Natural killer cell (primary cell): ENCODE data around the gene EGLN2. TPM values are rescaled to one million over a fixed set of nuclear protein-coding genes. Genes with fewer than 3 reads are reported as not detected.
A peak's percentile ranks its signal among the peaks of the same experiment; 100 is the strongest.

Source experiments
- ATAC-seq, 3 donors: fragments of 150-1000 bp in 2 of 3; fragments of 200-7000 bp in 1 of 3; cut with Tn5 transposase; 1 replicate in 1 of 3; 2 replicates in 2 of 3; pipeline ENCODE4 v1.10.0; 2021; ENCODE audit warnings: mild to moderate bottlenecking in 2 of 3, moderate library complexity in 2 of 3
- DNase-seq, 2 donors: peaks; one replicate each; pipeline versions ENCODE4 v3.0.0 to v3.0.0-alpha.2; 2013 to 2021; ENCODE audit warnings: mixed read lengths in 1 of 2
- H3K27ac ChIP-seq: one replicate; pipeline ENCODE4 v1.5.1; 2013; ENCODE audit warnings: mild to moderate bottlenecking, low read length
- H3K27me3 ChIP-seq: one replicate; pipeline ENCODE4 v1.6.1; 2013; ENCODE audit warnings: low read length; ENCODE audit not compliant: control insufficient read depth, insufficient read depth
- H3K36me3 ChIP-seq: one replicate; pipeline ENCODE4 v1.6.1; 2013; ENCODE audit warnings: low read length; ENCODE audit not compliant: control insufficient read depth, insufficient read depth
- H3K4me1 ChIP-seq: one replicate; pipeline ENCODE4 v1.6.1; 2013; ENCODE audit warnings: low read length; ENCODE audit not compliant: control insufficient read depth, insufficient read depth
- H3K4me3 ChIP-seq: one replicate; pipeline ENCODE4 v1.5.1; 2013; ENCODE audit warnings: low read length
- H3K9me3 ChIP-seq: one replicate; pipeline ENCODE4 v1.6.1; 2013; ENCODE audit warnings: low read length; ENCODE audit not compliant: control insufficient read depth, insufficient read depth
- H3K27ac Mint-ChIP-seq, 2 donors: one replicate each; pipeline ENCODE4 v1.8.0; 2022; ENCODE audit warnings: mild to moderate bottlenecking in 2 of 2, mixed read lengths in 2 of 2, moderate library complexity in 1 of 2
- H3K27me3 Mint-ChIP-seq, 2 donors: one replicate each; pipeline ENCODE4 v1.8.0; 2022; ENCODE audit warnings: low read depth in 2 of 2, mixed read lengths in 2 of 2
- H3K36me3 Mint-ChIP-seq: one replicate; pipeline ENCODE4 v1.8.0; 2022; ENCODE audit warnings: mixed read lengths
- H3K4me1 Mint-ChIP-seq, 2 donors: one replicate each; pipeline ENCODE4 v1.8.0; 2022; ENCODE audit warnings: mixed read lengths in 2 of 2
- H3K4me3 Mint-ChIP-seq: one replicate; pipeline ENCODE4 v1.8.0; 2022; ENCODE audit warnings: mild to moderate bottlenecking, moderate library complexity, mixed read lengths
- H3K9me3 Mint-ChIP-seq, 2 donors: one replicate each; pipeline ENCODE4 v1.8.0; 2022; ENCODE audit warnings: mixed read lengths in 2 of 2
- WGBS: methylation state at CpG from one replicate; pipeline ENCODE4 v1.1.7; 2013; ENCODE audit warnings: missing lambda C conversion rate; ENCODE audit not compliant: insufficient coverage; 5-methylcytosine and 5-hydroxymethylcytosine counted together
- intact Hi-C: fragments of 100-400 bp; cut with micrococcal nuclease; formaldehyde crosslinking; loops from one replicate; pipeline ENCODE4 v1.14.2; 2022
- total RNA-seq, 4 donors: library from RNA; stranded (reverse); fragments of 120-200 nt in 1 of 4; gene quantifications; one replicate each; pipeline versions ENCODE4 v1.2.3 to v1.2.4, GENCODE V29; 2013 to 2022
- TF ChIP-seq, protein P1 (sequence below): fragments of 200-600 bp; IDR thresholded peaks from one replicate; pipeline ENCODE4 v1.8.0; 2022; ENCODE audit warnings: antibody characterized with exemption

The EGLN2 gene
- total RNA-seq, 3 donors from 2014 or later (not counting 1 experiment from before 2014, with no cell fraction given): 104 to 156 (median 151) TPM

DNA sequence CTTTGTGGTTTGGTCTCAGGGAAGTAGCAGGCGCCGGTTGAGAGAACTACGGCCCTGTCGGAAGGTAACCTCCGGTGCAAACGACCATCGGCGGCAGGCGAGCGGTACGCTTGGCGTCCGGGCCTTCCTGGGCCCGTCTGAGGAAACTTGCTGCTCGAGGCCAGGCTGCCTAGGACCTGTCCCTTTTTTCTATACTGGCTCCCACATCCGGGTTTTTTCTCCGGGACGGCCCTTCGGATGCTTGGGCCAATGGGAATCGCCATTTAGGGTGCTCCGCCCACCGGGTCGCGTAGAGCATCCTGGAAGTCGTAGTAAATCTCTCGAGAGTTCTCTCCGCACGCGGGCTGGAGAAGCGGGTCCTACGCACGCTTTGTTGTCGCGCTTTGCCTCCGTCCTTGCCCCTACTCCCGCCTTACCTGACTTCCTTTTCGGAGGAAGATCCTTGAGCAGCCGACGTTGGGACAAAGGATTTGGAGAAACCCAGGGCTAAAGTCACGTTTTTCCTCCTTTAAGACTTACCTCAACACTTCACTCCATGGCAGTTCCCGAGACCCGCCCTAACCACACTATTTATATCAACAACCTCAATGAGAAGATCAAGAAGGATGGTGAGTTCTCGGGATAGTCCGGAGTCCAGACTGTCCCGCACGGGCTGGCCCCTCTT, 48.0 kb upstream of the EGLN2 start, which contains the start of gene SNRPA:
SNRPA (plus strand) TSS at position 330 of the 664 bp plus-strand sequence; CDS start at position 536, 206 bp downstream.
- H3K4me1 ChIP-seq: peaks cover 59% of the 10 kb centered on the region
- Mint-ChIP-seq H3K27ac (peak within 1 kb of the TSS; percentile 92 to 95), H3K4me3 (peak within 1 kb of the TSS; percentile 99), H3K4me1 (peaks cover 49 to 60% of the 10 kb centered on the region in 2 donors), H3K9me3 (no peaks in the 10 kb centered on the region), H3K27me3 (no peaks in the 10 kb centered on the region), H3K36me3 (no peaks in the 10 kb centered on the region)
- H3K36me3 ChIP-seq: peaks cover 2% of the 10 kb centered on the region
- H3K9me3 ChIP-seq: no peaks in the 10 kb centered on the region
- H3K27ac ChIP-seq: peak within 1 kb of the TSS; percentile 92
- peak; percentile 97 to 98 for DNase-seq
- TF ChIP-seq, protein P1, sequence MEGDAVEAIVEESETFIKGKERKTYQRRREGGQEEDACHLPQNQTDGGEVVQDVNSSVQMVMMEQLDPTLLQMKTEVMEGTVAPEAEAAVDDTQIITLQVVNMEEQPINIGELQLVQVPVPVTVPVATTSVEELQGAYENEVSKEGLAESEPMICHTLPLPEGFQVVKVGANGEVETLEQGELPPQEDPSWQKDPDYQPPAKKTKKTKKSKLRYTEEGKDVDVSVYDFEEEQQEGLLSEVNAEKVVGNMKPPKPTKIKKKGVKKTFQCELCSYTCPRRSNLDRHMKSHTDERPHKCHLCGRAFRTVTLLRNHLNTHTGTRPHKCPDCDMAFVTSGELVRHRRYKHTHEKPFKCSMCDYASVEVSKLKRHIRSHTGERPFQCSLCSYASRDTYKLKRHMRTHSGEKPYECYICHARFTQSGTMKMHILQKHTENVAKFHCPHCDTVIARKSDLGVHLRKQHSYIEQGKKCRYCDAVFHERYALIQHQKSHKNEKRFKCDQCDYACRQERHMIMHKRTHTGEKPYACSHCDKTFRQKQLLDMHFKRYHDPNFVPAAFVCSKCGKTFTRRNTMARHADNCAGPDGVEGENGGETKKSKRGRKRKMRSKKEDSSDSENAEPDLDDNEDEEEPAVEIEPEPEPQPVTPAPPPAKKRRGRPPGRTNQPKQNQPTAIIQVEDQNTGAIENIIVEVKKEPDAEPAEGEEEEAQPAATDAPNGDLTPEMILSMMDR: no peak
- peak; percentile 66 to 84 (median 70) for ATAC-seq
- H3K27me3 ChIP-seq: no peaks in the 10 kb centered on the region
- peak within 1 kb of the TSS; percentile 73 for H3K4me3 ChIP-seq
- intact Hi-C loops: loop anchor here (1.0 to 2.0 kb wide), 5 partner anchors 27 to 88 kb away; partner anchors contain the start of genes NUMBL and RAB4B
- WGBS: 0% methylated on average over 46 of the region's 46 CpGs

- Mint-ChIP-seq H3K27me3 (no peaks in the 10 kb centered on the region), H3K36me3 (no peaks in the 10 kb centered on the region), H3K4me3 (peak overlapping the region; percentile 99), H3K4me1 (peaks cover 58 to 66% of the 10 kb centered on the region in 2 donors), H3K27ac (peak overlapping the region; percentile 92 to 95), H3K9me3 (no peaks in the 10 kb centered on the region)
- 75% methylated on average over 11 of the region's 12 CpGs for WGBS
- Histone ChIP-seq H3K9me3 (no peaks in the 10 kb centered on the region), H3K36me3 (peaks cover 6% of the 10 kb centered on the region), H3K4me3 (peak overlapping the region; percentile 73), H3K27me3 (no peaks in the 10 kb centered on the region), H3K4me1 (peaks cover 73% of the 10 kb centered on the region), H3K27ac (peak overlapping the region; percentile 88)
- DNase-seq (peak in 1 of 2 donors; percentile 38), ATAC-seq (no peak)
- intact Hi-C loops: no loop called here
- TF ChIP-seq, protein P1: no peak
These were observed 46.7 kb upstream of the EGLN2 start for GRCh38 chr19:40752257-40752781.

- 60% methylated on average over 9 of the region's 9 CpGs for WGBS
- TF ChIP-seq, protein P1: no peak
- peak in 1 of 2 donors; percentile 54 for DNase-seq
- no peaks in the 10 kb centered on the region for H3K9me3 Mint-ChIP-seq
- Histone ChIP-seq H3K4me1 (peaks cover 66% of the 10 kb centered on the region), H3K4me3 (no peak overlapping the region), H3K27me3 (no peaks in the 10 kb centered on the region), H3K27ac (peak overlapping the region; percentile 17), H3K9me3 (no peaks in the 10 kb centered on the region), H3K36me3 (peaks cover 22% of the 10 kb centered on the region)
- H3K36me3 Mint-ChIP-seq: peaks cover 4% of the 10 kb centered on the region
- ATAC-seq: no peak
- H3K27ac Mint-ChIP-seq: peak overlapping the region; percentile 74 to 86
- intact Hi-C loops: no loop called here
- H3K27me3 Mint-ChIP-seq: no peaks in the 10 kb centered on the region
- peaks cover 53 to 55% of the 10 kb centered on the region in 2 donors for H3K4me1 Mint-ChIP-seq
- peak overlapping the region; percentile 69 for H3K4me3 Mint-ChIP-seq
These were observed 44.3 kb upstream of the EGLN2 start for GRCh38 chr19:40754611-40755247.
